AML-193 (cell line): ENCODE results near the gene ELK3.
A peak's percentile ranks its signal among the peaks of the same experiment; 100 is the strongest.

ENCODE experiments used
- DNase-seq, 2 experiments: peaks; one replicate each; lab custom pipeline; 2025; lab: John Stamatoyannopoulos, UW

Gene ELK3

GRCh38 chr12:96235484-96235826 lies 41.3 kb downstream of the ELK3 start:
- DNase-seq: no peak

GRCh38 chr12:96236221-96236822 lies 42.1 kb downstream of the ELK3 start:
- DNase-seq: no peak

- DNase-seq: no peak
Measured at GRCh38 chr12:96237035-96237434, 42.9 kb downstream of the ELK3 start.

- DNase-seq: peak; percentile 80 to 82
Measured at GRCh38 chr12:96237465-96238077, 43.4 kb downstream of the ELK3 start.

GRCh38 chr12:96238336-96239047 lies 44.3 kb downstream of the ELK3 start:
- DNase-seq: no peak

GRCh38 chr12:96239711-96240635 lies 45.8 kb downstream of the ELK3 start:
- no peak for DNase-seq

- no peak for DNase-seq
Measured at GRCh38 chr12:96240656-96241055, 46.5 kb downstream of the ELK3 start.

GRCh38 chr12:96241431-96241830 lies 47.3 kb downstream of the ELK3 start:
- DNase-seq: no peak

- DNase-seq: no peak
Measured at GRCh38 chr12:96241846-96242256, 47.7 kb downstream of the ELK3 start.

GRCh38 chr12:96242597-96242996 lies 48.4 kb downstream of the ELK3 start:
- DNase-seq: no peak

GRCh38 chr12:96244826-96245225 lies 50.7 kb downstream of the ELK3 start:
- DNase-seq: no peak

- no peak for DNase-seq
Measured at GRCh38 chr12:96246926-96247505, 52.8 kb downstream of the ELK3 start.

GRCh38 chr12:96247563-96247962 lies 53.4 kb downstream of the ELK3 start:
- DNase-seq: no peak

GRCh38 chr12:96248136-96248931 lies 54.2 kb downstream of the ELK3 start:
- DNase-seq: no peak

GRCh38 chr12:96249196-96250118 lies 55.3 kb downstream of the ELK3 start:
- DNase-seq: no peak

GRCh38 chr12:96250119-96250685 lies 56.0 kb downstream of the ELK3 start:
- no peak for DNase-seq

- DNase-seq: no peak
Measured at GRCh38 chr12:96255077-96255476, 60.9 kb downstream of the ELK3 start.

- DNase-seq: no peak
Measured at GRCh38 chr12:96256672-96257361, 62.6 kb downstream of the ELK3 start.

- no peak for DNase-seq
Measured at GRCh38 chr12:96257550-96258103, 63.5 kb downstream of the ELK3 start.
